ENCODE data around the gene SYT10.
"Not testable (repeated sequence)": the region's sequence is repeated elsewhere in the genome, so short reads cannot be mapped to it uniquely, and the experiment has no call there.

The SYT10 gene

DNA sequence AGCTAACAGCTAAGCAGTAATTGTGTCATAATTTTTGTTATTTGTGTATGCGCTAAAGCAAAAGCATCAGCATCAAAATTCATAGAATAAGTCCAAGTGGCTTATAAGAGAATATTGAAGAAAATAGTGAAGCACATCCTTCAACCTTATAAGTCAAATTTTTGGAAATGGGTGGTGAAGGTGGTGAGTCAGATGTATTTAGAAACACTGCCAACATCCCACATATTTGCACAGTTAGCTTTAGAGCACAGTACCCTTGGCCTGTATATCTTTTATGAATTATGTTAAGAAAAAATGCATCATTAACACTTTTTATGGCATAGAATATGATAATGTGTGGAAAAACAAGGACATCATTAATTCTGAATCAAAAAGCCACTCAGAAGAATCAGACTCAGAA, 8.0 kb downstream of the SYT10 start:
- ChIA-PET POLR2A (no interaction called here), CTCF (no interaction called here)
- no peak for DNase-seq (ENCODE audit: extremely low spot score)
- TF ChIP-seq ELF4 (IDR thresholded peaks at IDR 0.05) (no peak), ARNT (IDR thresholded peaks at IDR 0.05) (no peak), FOXK2 (IDR thresholded peaks at IDR 0.05) (no peak), L3MBTL2 (conservative IDR thresholded peaks at IDR 0.05) (no peak), HDGF (IDR thresholded peaks at IDR 0.05; ENCODE audit: borderline replicate concordance) (no peak), LEF1 (IDR thresholded peaks at IDR 0.05; ENCODE audit: borderline replicate concordance) (no peak), NFRKB (IDR thresholded peaks at IDR 0.05) (no peak)

DNA sequence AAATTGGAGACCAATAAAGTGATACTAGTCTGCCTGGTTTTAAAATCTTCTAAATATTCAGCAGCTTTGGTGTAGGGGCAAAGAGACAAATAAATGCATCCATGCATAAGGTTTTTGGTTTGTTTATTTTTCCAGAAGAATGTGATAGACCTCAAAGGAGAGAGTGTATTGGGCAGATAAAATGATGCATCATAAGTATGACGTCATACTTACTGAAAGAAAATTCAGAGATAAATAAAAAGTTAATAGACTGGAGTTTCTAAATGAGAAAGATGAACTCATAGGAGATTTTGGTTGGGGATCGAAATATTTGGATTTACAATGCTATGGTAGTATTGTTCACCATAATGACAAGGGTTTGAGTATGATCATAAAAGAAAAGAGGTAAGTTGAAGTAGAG, 10.2 kb downstream of the SYT10 start:
- no peak for DNase-seq (ENCODE audit: extremely low spot score)
- TF ChIP-seq FOXK2 (IDR thresholded peaks at IDR 0.05) (no peak), FOXM1 (IDR thresholded peaks at IDR 0.05; ENCODE audit: borderline replicate concordance) (no peak), CTBP1 (IDR thresholded peaks at IDR 0.05; ENCODE audit: borderline replicate concordance) (no peak), LEF1 (IDR thresholded peaks at IDR 0.05; ENCODE audit: borderline replicate concordance) (no peak)
- TF ChIP-seq, protein P1, sequence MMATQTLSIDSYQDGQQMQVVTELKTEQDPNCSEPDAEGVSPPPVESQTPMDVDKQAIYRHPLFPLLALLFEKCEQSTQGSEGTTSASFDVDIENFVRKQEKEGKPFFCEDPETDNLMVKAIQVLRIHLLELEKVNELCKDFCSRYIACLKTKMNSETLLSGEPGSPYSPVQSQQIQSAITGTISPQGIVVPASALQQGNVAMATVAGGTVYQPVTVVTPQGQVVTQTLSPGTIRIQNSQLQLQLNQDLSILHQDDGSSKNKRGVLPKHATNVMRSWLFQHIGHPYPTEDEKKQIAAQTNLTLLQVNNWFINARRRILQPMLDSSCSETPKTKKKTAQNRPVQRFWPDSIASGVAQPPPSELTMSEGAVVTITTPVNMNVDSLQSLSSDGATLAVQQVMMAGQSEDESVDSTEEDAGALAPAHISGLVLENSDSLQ (IDR thresholded peaks at IDR 0.05): no peak
- POLR2A ChIA-PET: no interaction called here
- CTCF ChIA-PET: no interaction called here

DNA sequence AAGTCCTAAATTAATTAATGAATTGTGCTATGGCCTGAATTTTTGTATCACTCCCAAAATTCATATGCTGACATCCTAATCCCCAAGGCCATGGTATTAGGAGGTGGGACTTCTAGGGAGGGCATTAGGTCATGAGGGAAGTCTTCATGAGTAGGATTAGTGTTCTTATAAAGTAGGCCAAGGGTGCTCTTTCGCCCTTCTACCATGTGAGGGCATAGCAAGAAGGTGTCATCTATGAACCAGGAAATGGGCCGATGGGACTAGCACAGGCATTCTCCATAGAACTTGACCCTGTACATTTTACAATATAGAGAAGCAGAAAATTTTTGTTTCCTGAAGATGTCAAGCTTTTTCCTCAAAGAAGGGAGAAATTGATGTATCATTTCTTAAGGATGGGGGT, 12.5 kb downstream of the SYT10 start:
- no peak for DNase-seq (ENCODE audit: extremely low spot score)
- CTCF ChIA-PET: no interaction called here
- POLR2A ChIA-PET: no interaction called here
- TF ChIP-seq NFRKB (IDR thresholded peaks at IDR 0.05): no peak
- TF ChIP-seq FOXM1 (IDR thresholded peaks at IDR 0.05; ENCODE audit: borderline replicate concordance): no peak
- TF ChIP-seq BHLHE40 (IDR thresholded peaks at IDR 0.05; ENCODE audit: borderline replicate concordance): no peak
- TF ChIP-seq LEF1 (IDR thresholded peaks at IDR 0.05; ENCODE audit: borderline replicate concordance): no peak
- no peak for TF ChIP-seq L3MBTL2 (conservative IDR thresholded peaks at IDR 0.05)
- TF ChIP-seq, protein P1 (IDR thresholded peaks at IDR 0.05): no peak
- no peak for TF ChIP-seq FOXK2 (IDR thresholded peaks at IDR 0.05)
- TF ChIP-seq SUZ12 (IDR thresholded peaks at IDR 0.05): no peak
- no peak for TF ChIP-seq ZNF384 (IDR thresholded peaks at IDR 0.05)
- no peak for TF ChIP-seq ARNT (IDR thresholded peaks at IDR 0.05)

DNA sequence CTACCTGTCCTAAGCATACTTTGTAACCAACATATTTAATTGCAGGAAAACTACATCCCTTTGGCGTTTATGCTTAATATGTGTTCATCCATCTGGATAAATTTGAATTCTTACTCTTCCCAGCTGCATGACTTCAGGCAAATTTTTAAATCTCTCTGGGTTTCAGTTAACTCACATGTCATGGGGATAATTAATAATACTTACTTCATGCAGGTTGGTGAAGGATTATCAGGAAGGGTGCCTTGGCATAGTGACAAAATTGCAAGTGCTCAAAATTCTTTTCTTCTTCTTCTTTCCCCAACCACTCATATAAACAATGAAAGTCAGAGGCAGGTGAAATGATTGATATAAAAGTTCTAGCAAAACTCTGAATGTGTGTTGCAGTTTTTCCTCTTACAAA, 15.9 kb downstream of the SYT10 start:
- no peak for TF ChIP-seq ZNF384 (IDR thresholded peaks at IDR 0.05)
- no peak for TF ChIP-seq BHLHE40 (IDR thresholded peaks at IDR 0.05; ENCODE audit: borderline replicate concordance)
- no peak for TF ChIP-seq TARDBP (IDR thresholded peaks at IDR 0.05)
- no peak for TF ChIP-seq L3MBTL2 (conservative IDR thresholded peaks at IDR 0.05)
- no peak for TF ChIP-seq ELF4 (IDR thresholded peaks at IDR 0.05)
- no peak for TF ChIP-seq CTBP1 (IDR thresholded peaks at IDR 0.05; ENCODE audit: borderline replicate concordance)
- TF ChIP-seq SUZ12 (IDR thresholded peaks at IDR 0.05): no peak
- TF ChIP-seq FOXM1 (IDR thresholded peaks at IDR 0.05; ENCODE audit: borderline replicate concordance): no peak
- no peak for TF ChIP-seq LEF1 (IDR thresholded peaks at IDR 0.05; ENCODE audit: borderline replicate concordance)
- TF ChIP-seq SP1 (IDR thresholded peaks at IDR 0.05): no peak
- no peak for TF ChIP-seq HDGF (IDR thresholded peaks at IDR 0.05; ENCODE audit: borderline replicate concordance)
- CTCF ChIA-PET: no interaction called here
- POLR2A ChIA-PET: no interaction called here
- no peak for DNase-seq (ENCODE audit: extremely low spot score)

DNA sequence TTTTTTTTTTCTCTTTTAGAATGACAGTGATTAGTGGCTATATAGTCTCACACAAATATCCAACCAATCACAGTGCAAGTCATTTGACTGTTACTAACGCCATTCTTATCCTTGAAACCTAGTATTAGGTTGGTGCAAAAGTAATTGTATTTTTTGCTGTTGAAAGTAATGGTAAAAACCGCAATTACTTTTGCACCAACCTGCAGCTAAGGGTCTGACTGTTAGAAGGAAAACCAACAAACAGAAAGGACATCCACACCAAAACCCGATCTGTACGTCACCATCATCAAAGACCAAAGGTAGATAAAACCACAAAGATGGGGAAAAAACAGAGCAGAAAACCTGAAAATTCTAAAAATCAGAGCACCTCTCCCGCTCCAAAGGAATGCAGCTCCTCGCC, 27.2 kb downstream of the SYT10 start:
- DNase-seq (ENCODE audit: extremely low spot score); CTCF ChIA-PET; POLR2A ChIA-PET: not testable (repeated sequence)
- peak; percentile 63; the same call in 1 of the 2 replicates for TF ChIP-seq ELF4 (IDR thresholded peaks at IDR 0.05)

DNA sequence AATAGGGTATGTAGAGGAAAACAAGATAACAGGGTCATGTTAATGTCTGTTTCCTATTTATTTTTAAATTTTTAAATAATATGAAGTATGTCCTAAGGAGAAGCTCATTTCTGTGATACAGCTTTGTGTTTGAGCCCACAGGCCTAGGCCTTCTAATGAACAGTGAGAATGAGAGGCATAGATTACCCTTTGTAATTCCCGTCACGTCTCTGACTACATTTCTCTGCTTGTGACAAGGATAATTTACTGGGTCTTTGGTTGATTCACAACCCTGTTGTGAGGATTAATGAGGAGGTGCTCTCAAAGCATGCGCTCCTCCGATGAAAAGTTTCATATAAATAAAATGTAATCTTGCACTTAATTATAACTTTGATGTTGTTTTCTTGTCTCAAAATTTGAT, 56.1 kb downstream of the SYT10 start:
- no peak for TF ChIP-seq FOXA1 (IDR thresholded peaks at IDR 0.05)
- no peak for DNase-seq (ENCODE audit: extremely low spot score)
- POLR2A ChIA-PET: no interaction called here
- CTCF ChIA-PET: no interaction called here

DNA sequence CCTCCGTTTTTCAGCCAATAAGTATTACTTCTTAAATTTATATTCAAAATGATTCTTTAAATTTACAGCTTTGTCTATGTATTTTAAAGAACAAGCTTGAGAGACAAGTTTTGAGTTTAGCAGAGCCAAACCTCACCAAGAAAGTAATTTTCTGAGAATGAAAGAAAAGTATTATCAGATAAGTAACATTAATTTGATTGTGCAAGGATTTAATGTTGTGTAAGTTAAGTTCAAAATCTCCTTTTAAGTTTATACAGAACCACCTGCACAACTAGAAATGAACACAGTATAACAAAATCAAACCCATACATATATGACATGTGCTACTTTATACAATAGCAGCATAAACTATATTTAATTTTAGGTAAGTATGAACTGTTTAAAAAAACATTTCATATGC, 63.5 kb downstream of the SYT10 start:
- no peak for TF ChIP-seq LEF1 (IDR thresholded peaks at IDR 0.05; ENCODE audit: borderline replicate concordance)
- TF ChIP-seq CTBP1 (IDR thresholded peaks at IDR 0.05; ENCODE audit: borderline replicate concordance): no peak
- no peak for TF ChIP-seq FOXK2 (IDR thresholded peaks at IDR 0.05)
- TF ChIP-seq ZNF384 (IDR thresholded peaks at IDR 0.05): no peak
- TF ChIP-seq, protein P1 (IDR thresholded peaks at IDR 0.05): no peak
- TF ChIP-seq L3MBTL2 (conservative IDR thresholded peaks at IDR 0.05): no peak
- no peak for TF ChIP-seq BHLHE40 (IDR thresholded peaks at IDR 0.05; ENCODE audit: borderline replicate concordance)
- no peak for TF ChIP-seq FOXM1 (IDR thresholded peaks at IDR 0.05; ENCODE audit: borderline replicate concordance)
- no peak for TF ChIP-seq FOXA1 (IDR thresholded peaks at IDR 0.05)
- no peak for TF ChIP-seq SUZ12 (IDR thresholded peaks at IDR 0.05)
- no peak for TF ChIP-seq SP1 (IDR thresholded peaks at IDR 0.05)
- no peak for TF ChIP-seq NFRKB (IDR thresholded peaks at IDR 0.05)
- no peak for TF ChIP-seq ARNT (IDR thresholded peaks at IDR 0.05)
- no peak for TF ChIP-seq TARDBP (IDR thresholded peaks at IDR 0.05)
- no peak for TF ChIP-seq HDGF (IDR thresholded peaks at IDR 0.05; ENCODE audit: borderline replicate concordance)
- no peak for TF ChIP-seq ELF4 (IDR thresholded peaks at IDR 0.05)
- POLR2A ChIA-PET: no interaction called here
- CTCF ChIA-PET: no interaction called here
- DNase-seq (ENCODE audit: extremely low spot score): no peak

Data from HEK293T (cell line).